Glomerular visceral epithelial cell (primary cell): Measurements from ENCODE around the gene FLAD1.
A peak's percentile ranks its signal among the peaks of the same experiment; 100 is the strongest.

Experiments
- DNase-seq: peaks from one replicate; pipeline ENCODE4 v3.0.0-alpha.2; 2016; ENCODE audit errors: extremely low spot score

Gene FLAD1

GRCh38 chr1:155017041-155017945 lies 34.1 kb downstream of the FLAD1 start:
- peak; percentile 97 for DNase-seq

GRCh38 chr1:155017946-155018316 lies 34.8 kb downstream of the FLAD1 start:
- no peak for DNase-seq

- no peak for DNase-seq
Observed at GRCh38 chr1:155018617-155019348, 35.6 kb downstream of the FLAD1 start.

- no peak for DNase-seq
Observed at GRCh38 chr1:155019377-155020245, 36.5 kb downstream of the FLAD1 start.

- DNase-seq: no peak
Observed at GRCh38 chr1:155022136-155022926, 39.2 kb downstream of the FLAD1 start.

- peak; percentile 26 for DNase-seq
Observed at GRCh38 chr1:155022927-155023236, 39.7 kb downstream of the FLAD1 start.

- DNase-seq: no peak
Observed at GRCh38 chr1:155023627-155024026, 40.5 kb downstream of the FLAD1 start.

GRCh38 chr1:155024315-155024714 lies 41.2 kb downstream of the FLAD1 start:
- no peak for DNase-seq

GRCh38 chr1:155026154-155026553 lies 43.0 kb downstream of the FLAD1 start:
- no peak for DNase-seq

- peak; percentile 57 for DNase-seq
Observed at GRCh38 chr1:155026588-155026987, 43.4 kb downstream of the FLAD1 start.

- no peak for DNase-seq
Observed at GRCh38 chr1:155029513-155030242, 46.5 kb downstream of the FLAD1 start.

- no peak for DNase-seq
Observed at GRCh38 chr1:155030243-155030795, 47.2 kb downstream of the FLAD1 start.

- no peak for DNase-seq
Observed at GRCh38 chr1:155030899-155031298, 47.8 kb downstream of the FLAD1 start.

- DNase-seq: no peak
Observed at GRCh38 chr1:155032886-155033285, 49.7 kb downstream of the FLAD1 start.

- no peak for DNase-seq
Observed at GRCh38 chr1:155033524-155033923, 50.4 kb downstream of the FLAD1 start, which contains the start of the genes DCST1 and DCST2. DCST1 (plus strand) TSS chr1:155033824; CDS start chr1:155034037, 213 bp downstream. DCST2 (minus strand) TSS chr1:155033781; CDS start chr1:155033701, 80 bp downstream.

GRCh38 chr1:155034318-155035208 lies 51.4 kb downstream of the FLAD1 start:
- DNase-seq: no peak

GRCh38 chr1:155035936-155036335 lies 52.8 kb downstream of the FLAD1 start:
- DNase-seq: no peak

- DNase-seq: no peak
Observed at GRCh38 chr1:155037043-155037442, 53.9 kb downstream of the FLAD1 start.

GRCh38 chr1:155037851-155038441 lies 54.8 kb downstream of the FLAD1 start:
- no peak for DNase-seq
